Activated naive CD8-positive, alpha-beta T cell treated with anti-CD3 and anti-CD28 coated beads, Interleukin-2, amount 10 ng/mL, durations not matched to agents 7 days and 5 days (primary cell): ENCODE results near the gene ISG15. TPM values are rescaled to one million over a fixed set of nuclear protein-coding genes. Genes with fewer than 3 reads are reported as not detected.

ENCODE experiments used
- ATAC-seq: fragments of 150-1000 bp; cut with Tn5 transposase; one replicate; pipeline ENCODE4 v1.10.0; 2021; ENCODE audit warnings: low read depth, moderate library complexity
- POLR2A ChIA-PET: fragments of 350-600 bp; sonication (Branson Sonifier 250); formaldehyde crosslinking; loops from one replicate; lab custom pipeline; 2021; ENCODE audit warnings: antibody characterized with exemption; lab: Charles Lee
- DNase-seq: peaks from one replicate; pipeline ENCODE4 v3.0.0; 2021
- H3K27ac Mint-ChIP-seq: one replicate; pipeline ENCODE4 v1.8.0; 2022; ENCODE audit warnings: mild to moderate bottlenecking, mixed read lengths
- H3K27me3 Mint-ChIP-seq: one replicate; pipeline ENCODE4 v1.8.0; 2022; ENCODE audit warnings: mild to moderate bottlenecking, moderate library complexity, mixed read lengths
- H3K36me3 Mint-ChIP-seq: one replicate; pipeline ENCODE4 v1.8.0; 2021; ENCODE audit warnings: mild to moderate bottlenecking, mixed read lengths
- H3K4me1 Mint-ChIP-seq: one replicate; pipeline ENCODE4 v1.8.0; 2021; ENCODE audit warnings: mixed read lengths
- H3K4me3 Mint-ChIP-seq: one replicate; pipeline ENCODE4 v1.8.0; 2022; ENCODE audit warnings: mild to moderate bottlenecking, moderate library complexity, mixed read lengths
- H3K9me3 Mint-ChIP-seq: one replicate; pipeline ENCODE4 v1.8.0; 2021; ENCODE audit warnings: mixed read lengths
- total RNA-seq, 2 experiments: library from RNA; stranded (reverse); gene quantifications; one replicate each; pipeline ENCODE4 v1.2.3, GENCODE V29; 2021

ISG15 gene
- total RNA-seq, result 100 to 1,000 TPM; 425 to 457 TPM

DNA sequence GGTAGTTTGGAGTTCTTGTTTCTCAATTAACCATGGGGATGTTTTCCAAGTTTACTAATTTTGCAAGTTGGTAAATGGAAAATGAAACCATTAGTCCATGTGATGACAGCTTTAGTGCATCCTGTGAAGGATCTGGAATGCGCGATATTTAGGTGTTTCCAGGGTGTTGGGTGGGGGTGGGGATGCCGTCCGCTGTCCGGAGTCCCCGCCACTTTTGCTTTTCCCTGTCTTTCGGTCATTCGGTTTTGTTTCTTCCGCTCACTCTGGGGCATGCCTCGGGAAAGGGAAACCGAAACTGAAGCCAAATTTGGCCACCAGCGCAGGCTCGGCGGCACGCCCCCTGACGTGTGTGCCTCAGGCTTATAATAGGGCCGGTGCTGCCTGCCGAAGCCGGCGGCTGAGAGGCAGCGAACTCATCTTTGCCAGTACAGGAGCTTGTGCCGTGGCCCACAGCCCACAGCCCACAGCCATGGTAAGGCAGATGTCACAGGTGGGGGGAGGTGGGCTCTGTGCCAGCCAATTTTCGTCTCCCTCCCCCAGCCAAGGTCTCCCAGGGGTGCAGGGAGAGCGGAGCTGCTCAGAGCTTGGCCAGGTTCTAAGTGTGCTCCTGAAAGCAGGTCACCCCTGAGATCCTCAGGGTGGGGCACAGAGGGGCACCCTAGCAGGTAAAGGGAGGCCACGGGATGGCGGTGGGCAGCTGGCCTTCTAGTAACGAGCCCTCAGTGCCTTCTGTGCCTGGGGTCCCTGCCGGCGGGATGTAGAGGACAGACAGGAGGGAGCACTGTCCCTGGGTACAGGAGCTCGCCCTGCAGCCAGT, at the start of gene ISG15:
Gene ISG15 (plus strand): TSS at position 393 of the 817 bp plus-strand sequence. CDS start 77 bp downstream, at position 470.
- POLR2A ChIA-PET, result interaction anchor here (0.6 to 3.5 kb wide), 21 partner anchors 8 to 1817 kb away, joined by 3 to 28 read pairs (median 4); partner anchors contain the start of gene UBE2J2
- Mint-ChIP-seq H3K4me1 (peaks cover 24% of the 10 kb centered on the region), H3K27ac (peak within 1 kb of the TSS; percentile 95)

DNA sequence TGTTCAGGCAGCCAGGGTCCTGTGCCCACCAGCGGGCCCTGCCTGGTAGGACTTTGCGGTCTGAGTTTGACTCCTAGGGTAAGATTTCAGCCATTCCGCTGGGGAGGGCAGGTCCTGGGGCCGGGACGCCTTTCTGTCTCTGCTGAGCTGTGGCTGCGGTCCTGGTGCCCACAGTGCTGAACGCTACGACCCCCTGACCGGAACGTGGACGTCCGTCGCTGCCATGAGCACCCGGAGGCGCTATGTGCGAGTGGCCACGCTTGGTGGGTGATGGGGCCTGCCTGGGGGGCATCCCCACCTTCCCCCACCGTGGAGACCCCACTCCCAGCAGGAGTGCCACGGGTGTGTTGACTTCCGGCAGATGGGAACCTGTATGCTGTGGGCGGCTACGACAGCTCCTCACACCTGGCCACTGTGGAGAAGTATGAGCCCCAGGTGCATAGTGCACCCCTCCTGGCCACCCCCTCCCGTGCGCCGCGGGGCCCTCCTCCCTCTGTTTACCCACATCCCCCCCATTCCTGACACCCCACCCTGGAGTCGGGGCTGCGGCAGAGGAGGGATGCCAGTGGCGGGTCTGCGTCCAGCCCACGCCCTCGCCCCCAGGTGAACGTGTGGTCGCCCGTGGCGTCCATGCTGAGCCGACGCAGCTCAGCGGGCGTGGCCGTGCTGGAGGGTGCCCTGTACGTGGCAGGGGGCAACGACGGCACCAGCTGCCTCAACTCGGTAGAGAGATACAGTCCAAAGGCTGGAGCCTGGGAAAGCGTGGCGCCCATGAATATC, 49.4 kb upstream of the ISG15 start:
- ATAC-seq, result no peak
- H3K4me3 Mint-ChIP-seq, result no peak overlapping the region
- DNase-seq, result no peak
- no peaks in the 10 kb centered on the region for H3K36me3 Mint-ChIP-seq
- H3K27me3 Mint-ChIP-seq, result peaks cover 4% of the 10 kb centered on the region
- peaks cover 5% of the 10 kb centered on the region for H3K4me1 Mint-ChIP-seq
- POLR2A ChIA-PET, result no interaction called here
- no peaks in the 10 kb centered on the region for H3K9me3 Mint-ChIP-seq
- no peak overlapping the region for H3K27ac Mint-ChIP-seq

More for the DNA sequence above, at the start of gene ISG15:
- DNase-seq (peak; percentile 91), ATAC-seq (peak; percentile 90)
- Mint-ChIP-seq H3K9me3 (no peaks in the 10 kb centered on the region), H3K36me3 (peaks cover 30% of the 10 kb centered on the region), H3K4me3 (peak within 1 kb of the TSS; percentile 87), H3K27me3 (no peaks in the 10 kb centered on the region)

DNA sequence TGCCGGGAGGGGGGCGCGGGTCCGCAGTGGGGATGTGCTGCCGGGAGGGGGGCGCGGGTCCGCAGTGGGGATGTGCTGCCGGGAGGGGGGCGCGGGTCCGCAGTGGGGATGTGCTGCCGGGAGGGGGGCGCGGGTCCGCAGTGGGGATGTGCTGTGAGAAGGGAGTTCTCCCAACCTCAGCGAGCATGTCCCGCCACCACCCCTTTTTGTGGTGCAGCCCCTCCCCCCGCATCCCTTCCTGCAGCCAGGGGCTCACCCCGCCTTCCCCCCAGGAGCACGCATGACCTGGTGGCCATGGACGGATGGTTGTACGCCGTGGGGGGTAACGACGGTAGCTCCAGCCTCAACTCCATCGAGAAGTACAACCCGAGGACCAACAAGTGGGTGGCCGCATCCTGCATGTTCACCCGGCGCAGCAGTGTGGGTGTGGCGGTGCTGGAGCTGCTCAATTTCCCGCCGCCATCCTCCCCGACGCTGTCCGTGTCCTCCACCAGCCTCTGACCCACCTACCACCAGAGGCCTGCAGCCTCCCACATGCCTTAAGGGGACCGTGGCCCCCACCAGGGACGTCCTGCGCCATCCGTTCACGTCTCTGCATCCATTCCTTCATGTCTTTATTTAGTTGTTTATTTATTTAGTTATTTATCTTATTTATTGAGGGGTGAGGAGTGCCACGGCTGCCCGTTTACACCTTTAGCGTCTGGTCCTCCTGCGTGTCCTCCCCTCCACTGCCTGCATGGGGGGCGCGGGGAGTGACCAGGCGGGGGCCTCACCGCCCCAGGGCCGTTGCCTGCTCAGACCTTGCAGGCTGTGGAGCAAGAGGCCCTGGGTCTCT, 48.4 kb upstream of the ISG15 start:
- ATAC-seq, result no peak
- no peak overlapping the region for H3K4me3 Mint-ChIP-seq
- H3K27ac Mint-ChIP-seq, result no peak overlapping the region
- H3K27me3 Mint-ChIP-seq, result peaks cover 4% of the 10 kb centered on the region
- H3K36me3 Mint-ChIP-seq, result no peaks in the 10 kb centered on the region
- H3K9me3 Mint-ChIP-seq, result peaks cover 3% of the 10 kb centered on the region
- peaks cover 5% of the 10 kb centered on the region for H3K4me1 Mint-ChIP-seq
- no peak for DNase-seq
- POLR2A ChIA-PET, result no interaction called here

DNA sequence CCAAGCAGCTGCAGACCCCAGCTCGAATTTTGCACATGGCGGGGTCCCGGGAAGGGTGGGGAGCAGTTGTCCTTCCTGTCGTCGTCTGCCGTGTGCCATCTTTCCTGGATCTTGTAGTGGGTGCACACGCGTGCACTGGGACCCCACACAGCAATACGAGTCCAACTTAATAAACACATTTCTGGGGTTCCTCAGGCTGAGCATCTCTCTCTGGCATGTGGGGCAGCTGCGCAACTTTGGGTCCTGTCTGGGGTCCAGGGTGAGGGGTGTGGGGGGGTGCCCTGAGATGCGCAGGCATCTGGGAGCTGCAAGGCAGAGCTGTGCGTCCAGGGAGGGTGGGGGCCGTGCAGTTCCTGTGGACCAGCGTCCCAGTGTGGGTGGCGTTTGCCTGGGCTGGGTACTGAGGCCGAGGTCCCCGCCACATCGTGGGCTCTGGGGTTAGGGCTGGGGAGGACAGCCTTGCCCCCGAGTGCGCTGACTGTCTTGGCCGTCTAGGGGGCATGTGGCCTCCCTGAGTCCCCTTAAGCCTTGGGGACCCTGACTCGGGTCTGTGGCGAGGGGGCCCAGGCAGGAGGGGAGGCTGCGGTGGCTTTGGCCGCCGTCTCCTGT, 47.7 kb upstream of the ISG15 start:
- Mint-ChIP-seq H3K4me3 (peak overlapping the region; percentile 55), H3K9me3 (peaks cover 3% of the 10 kb centered on the region), H3K36me3 (no peaks in the 10 kb centered on the region), H3K4me1 (peaks cover 5% of the 10 kb centered on the region), H3K27me3 (peaks cover 4% of the 10 kb centered on the region), H3K27ac (peak overlapping the region; percentile 64)
- POLR2A ChIA-PET, result no interaction called here
- DNase-seq, result no peak
- no peak for ATAC-seq

DNA sequence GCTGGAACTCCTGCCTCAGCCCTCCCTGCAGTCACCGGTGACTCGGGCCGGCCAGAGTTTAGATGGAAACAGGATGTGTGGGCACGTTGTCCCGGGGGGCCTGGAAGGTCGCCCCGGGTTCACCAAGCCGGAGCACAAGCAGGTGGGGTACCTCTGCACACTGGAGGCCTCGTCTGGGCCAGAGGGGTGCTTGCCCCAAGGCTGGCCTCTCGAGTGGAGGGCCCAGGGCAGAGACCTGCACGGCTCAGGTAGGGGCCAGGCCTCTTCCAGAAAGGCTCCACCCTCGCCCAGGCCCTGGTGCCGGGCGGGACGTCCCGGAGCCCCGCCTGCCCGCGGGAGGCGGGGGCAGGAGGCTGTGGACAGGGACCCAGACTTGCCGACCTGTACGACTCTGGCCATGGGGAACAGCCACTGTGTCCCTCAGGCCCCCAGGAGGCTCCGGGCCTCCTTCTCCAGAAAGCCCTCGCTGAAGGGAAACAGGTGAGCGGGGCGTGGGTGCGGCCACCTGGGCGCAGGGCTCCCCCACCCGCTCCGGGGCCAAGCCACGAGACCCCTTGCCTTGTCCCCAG, 47.1 kb upstream of the ISG15 start, which contains the start of gene PLEKHN1:
Gene PLEKHN1 (plus strand): TSS at position 348 of the 569 bp plus-strand sequence. CDS start 50 bp downstream, at position 398.
- H3K9me3 Mint-ChIP-seq, result peaks cover 3% of the 10 kb centered on the region
- peak within 1 kb of the TSS; percentile 82 for H3K4me3 Mint-ChIP-seq
- peaks cover 5% of the 10 kb centered on the region for H3K4me1 Mint-ChIP-seq
- H3K27me3 Mint-ChIP-seq, result peaks cover 4% of the 10 kb centered on the region
- POLR2A ChIA-PET, result interaction anchor here (1.0 to 1.8 kb wide), 8 partner anchors 25 to 74 kb away, joined by 3 to 11 read pairs (median 4); partner anchors contain the start of gene ISG15
- H3K36me3 Mint-ChIP-seq, result no peaks in the 10 kb centered on the region
- ATAC-seq, result peak; percentile 46
- H3K27ac Mint-ChIP-seq, result peak within 1 kb of the TSS; percentile 87
- peak; percentile 68 for DNase-seq

DNA sequence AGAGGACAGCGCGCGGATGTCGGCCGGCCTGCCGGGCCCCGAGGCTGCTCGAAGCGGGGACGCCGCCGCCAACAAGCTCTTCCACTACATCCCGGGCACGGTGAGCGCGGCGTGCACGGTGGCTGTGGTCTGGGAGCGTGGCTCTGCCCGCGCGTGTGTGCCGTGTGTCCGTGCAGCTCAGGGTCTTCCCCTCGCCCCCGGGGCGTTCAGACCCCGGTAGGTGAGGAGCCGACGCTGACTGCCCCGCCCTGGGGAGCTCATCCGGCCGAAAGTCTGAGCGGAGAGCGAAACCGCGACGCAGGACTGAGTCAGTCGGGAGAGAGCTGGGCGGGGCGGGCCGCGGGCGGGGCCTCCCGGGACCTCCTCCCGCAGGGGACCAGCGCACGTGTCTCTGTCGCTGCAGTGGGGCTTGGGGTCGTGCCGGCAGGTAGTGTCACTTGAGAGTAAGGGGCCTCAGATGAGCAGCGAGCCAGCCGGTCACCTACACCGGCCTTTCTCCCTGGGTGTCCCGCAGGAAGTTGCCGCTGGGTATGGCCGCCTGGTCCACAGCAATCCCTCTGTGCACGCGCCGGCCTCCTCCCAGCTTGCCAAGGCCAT, 46.5 kb upstream of the ISG15 start:
- H3K36me3 Mint-ChIP-seq, result no peaks in the 10 kb centered on the region
- H3K27me3 Mint-ChIP-seq, result peaks cover 4% of the 10 kb centered on the region
- POLR2A ChIA-PET, result interaction anchor here (1.0 to 1.8 kb wide), 8 partner anchors 25 to 74 kb away, joined by 3 to 11 read pairs (median 4); partner anchors contain the start of gene ISG15
- H3K9me3 Mint-ChIP-seq, result peaks cover 3% of the 10 kb centered on the region
- ATAC-seq (peak; percentile 85), DNase-seq (peak; percentile 82)
- H3K4me1 Mint-ChIP-seq, result peaks cover 5% of the 10 kb centered on the region
- peak overlapping the region; percentile 87 for H3K27ac Mint-ChIP-seq
- peak overlapping the region; percentile 82 for H3K4me3 Mint-ChIP-seq

DNA sequence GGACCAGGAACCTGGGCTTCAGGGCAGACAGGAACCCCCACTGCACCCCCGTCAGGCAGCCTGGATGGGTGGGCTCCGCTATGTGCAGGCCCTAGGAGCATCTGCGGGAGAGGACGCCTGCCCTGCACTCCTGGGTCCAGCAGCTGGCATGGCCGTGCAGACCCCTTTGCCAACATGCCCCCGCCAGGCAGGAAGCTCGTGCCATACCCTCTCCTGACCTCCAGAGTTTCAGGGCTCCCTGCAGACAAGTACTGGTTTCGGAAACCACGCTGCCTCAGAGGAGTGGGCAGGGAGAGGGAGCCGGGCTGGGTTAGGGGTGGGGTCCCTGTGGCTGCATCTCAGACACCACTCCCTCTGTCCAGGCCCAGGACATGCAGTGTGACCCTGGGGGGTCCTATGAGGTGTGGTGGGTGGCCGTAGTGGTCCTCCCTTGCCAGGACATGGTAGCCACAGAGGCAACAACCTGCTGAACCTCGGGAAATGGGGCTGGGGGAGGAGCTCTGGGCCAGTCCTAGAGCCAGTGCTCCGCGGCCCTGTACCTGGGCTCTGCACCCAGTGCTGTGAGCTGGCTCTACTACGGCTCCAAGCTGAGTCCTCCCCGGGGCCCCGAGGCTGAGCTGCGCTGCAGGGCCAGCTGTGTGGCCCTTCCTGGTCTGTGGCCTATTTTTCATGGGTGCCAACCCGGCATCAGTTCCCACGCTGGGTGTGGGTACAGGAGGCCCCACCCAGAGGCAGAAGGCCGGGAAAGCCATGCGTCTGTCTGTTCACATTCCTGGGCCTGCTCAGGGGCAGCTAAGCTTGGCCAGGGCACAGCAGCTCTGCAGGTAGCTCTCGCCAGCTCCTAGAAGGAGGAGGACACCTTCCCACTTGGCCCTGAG, 45.6 kb upstream of the ISG15 start:
- Mint-ChIP-seq H3K9me3 (peaks cover 3% of the 10 kb centered on the region), H3K4me3 (no peak overlapping the region), H3K36me3 (no peaks in the 10 kb centered on the region), H3K4me1 (peaks cover 3% of the 10 kb centered on the region), H3K27me3 (peaks cover 4% of the 10 kb centered on the region), H3K27ac (no peak overlapping the region)
- no peak for ATAC-seq
- POLR2A ChIA-PET, result interaction anchor here (1.0 to 1.8 kb wide), 5 partner anchors 26 to 71 kb away, joined by 3 to 11 read pairs (median 6); partner anchors contain the start of gene ISG15
- DNase-seq, result no peak

DNA sequence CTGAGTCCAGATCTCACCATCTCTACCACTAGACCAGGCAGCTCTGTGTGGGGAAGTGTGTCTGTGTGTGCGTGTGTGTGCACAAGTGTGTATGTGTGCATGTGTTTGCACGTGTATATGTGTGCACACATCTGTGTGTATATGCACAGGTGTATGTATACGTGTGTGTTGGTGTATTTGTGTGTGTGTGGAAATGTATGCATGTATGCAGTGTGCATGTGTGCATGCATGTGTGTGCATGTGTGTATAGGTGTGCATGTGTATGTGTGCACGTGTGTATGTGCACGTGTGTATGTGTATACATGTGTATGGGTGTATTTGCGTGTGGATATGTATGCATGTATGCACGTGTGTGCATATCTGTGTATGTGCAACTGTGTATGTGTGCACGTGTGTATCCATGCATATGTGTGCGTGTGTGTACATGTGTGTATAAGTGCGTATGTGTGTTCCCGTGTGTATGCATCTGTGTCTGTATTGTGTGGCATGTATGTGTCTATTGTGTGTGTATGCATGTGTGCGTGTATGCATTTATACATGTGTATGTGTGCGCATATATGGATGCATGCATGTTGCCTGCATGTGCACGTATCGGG, 43.9 kb upstream of the ISG15 start:
- Mint-ChIP-seq H3K4me3 (no peak overlapping the region), H3K27ac (no peak overlapping the region), H3K27me3 (peaks cover 4% of the 10 kb centered on the region), H3K9me3 (peaks cover 3% of the 10 kb centered on the region), H3K4me1 (peaks cover 3% of the 10 kb centered on the region), H3K36me3 (no peaks in the 10 kb centered on the region)
- ATAC-seq (no peak), DNase-seq (no peak)
- POLR2A ChIA-PET, result interaction anchor here (0.6 kb wide), 1 partner anchor 63 kb away, joined by 3 read pairs; no protein-coding TSS in a partner anchor

DNA sequence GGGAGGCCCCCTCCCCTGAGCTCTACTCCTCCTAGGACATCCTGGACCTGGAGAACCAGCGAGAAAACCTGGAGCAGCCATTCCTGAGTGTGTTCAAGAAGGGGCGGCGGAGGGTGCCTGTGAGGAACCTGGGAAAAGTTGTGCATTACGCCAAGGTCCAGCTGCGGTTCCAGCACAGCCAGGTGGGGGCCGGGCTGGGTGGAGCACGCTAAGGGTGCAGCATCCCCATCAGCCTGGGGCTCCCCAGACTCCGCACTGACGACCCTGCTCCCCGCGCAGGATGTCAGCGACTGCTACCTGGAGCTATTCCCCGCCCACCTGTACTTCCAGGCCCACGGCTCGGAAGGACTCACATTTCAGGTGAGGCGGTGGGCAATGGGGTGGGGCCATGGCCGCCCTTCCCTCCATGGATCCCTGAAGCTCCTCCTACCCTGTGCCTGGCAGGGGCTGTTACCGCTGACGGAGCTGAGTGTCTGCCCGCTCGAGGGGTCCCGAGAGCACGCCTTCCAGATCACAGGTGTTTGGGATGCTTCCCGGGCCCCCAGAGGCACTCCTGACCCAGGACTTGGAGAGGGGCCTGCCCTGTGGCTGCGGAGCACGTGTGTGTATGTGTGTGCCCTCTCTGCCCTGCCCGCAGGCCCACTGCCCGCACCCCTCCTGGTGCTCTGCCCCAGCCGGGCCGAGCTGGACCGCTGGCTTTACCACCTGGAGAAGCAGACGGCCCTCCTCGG, 42.9 kb upstream of the ISG15 start:
- Mint-ChIP-seq H3K27me3 (peaks cover 4% of the 10 kb centered on the region), H3K4me3 (no peak overlapping the region), H3K9me3 (peaks cover 3% of the 10 kb centered on the region), H3K4me1 (peaks cover 3% of the 10 kb centered on the region), H3K27ac (no peak overlapping the region), H3K36me3 (no peaks in the 10 kb centered on the region)
- ATAC-seq, result no peak
- DNase-seq, result no peak
- POLR2A ChIA-PET, result interaction anchor here (0.6 kb wide), 1 partner anchor 64 kb away, joined by 3 read pairs; no protein-coding TSS in a partner anchor

DNA sequence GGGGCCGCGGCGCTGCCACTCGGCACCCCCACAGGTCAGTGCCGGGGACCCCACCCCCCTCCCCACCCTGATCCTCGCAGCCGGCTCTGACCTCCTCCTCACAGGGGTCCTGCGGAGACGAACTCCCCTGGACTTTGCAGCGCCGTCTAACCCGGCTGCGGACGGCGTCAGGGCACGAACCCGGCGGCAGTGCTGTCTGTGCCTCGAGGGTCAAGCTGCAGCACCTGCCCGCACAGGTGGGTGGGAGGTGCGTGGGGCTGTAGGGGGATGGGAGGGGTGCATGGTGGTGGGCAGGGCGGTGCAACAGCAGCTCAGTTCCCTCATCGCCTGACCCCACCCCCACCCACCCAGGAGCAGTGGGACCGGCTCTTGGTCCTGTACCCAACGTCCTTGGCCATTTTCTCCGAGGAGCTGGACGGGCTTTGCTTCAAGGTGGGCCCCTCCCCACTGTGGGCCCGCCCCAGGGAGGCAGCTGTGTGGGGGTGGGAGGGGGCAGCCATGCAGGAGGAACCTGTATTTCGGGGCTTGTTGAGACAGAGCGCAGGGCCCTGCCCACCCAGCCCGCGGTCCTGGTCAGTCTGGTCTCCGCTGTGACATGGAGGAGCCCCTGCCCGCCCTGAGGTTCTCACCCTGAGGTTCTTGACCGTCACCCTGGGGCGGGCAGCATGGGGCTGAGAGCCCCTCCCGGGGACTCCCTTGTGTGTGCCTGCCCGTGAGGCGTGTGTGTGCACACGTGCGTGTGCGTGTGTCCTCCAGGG, 42.1 kb upstream of the ISG15 start:
- Mint-ChIP-seq H3K27ac (no peak overlapping the region), H3K36me3 (no peaks in the 10 kb centered on the region), H3K9me3 (peaks cover 3% of the 10 kb centered on the region), H3K4me1 (peaks cover 3% of the 10 kb centered on the region), H3K27me3 (peaks cover 9% of the 10 kb centered on the region), H3K4me3 (no peak overlapping the region)
- DNase-seq (no peak), ATAC-seq (no peak)
- POLR2A ChIA-PET, result no interaction called here
